Upper lobe of left lung (tissue), 6 donors: ENCODE data around the gene SLC17A3. TPM values are rescaled to one million over a fixed set of nuclear protein-coding genes. Genes with fewer than 3 reads are reported as not detected.

Source experiments
- ATAC-seq, 2 donors: fragments of 200-7000 bp; cut with Tn5 transposase; one replicate each; pipeline ENCODE4 v1.9.1; 2022; ENCODE audit warnings: mild to moderate bottlenecking in 2 of 2, moderate library complexity in 2 of 2; ENCODE audit not compliant: low FRiP score in 2 of 2
- DNase-seq, 2 donors: peaks; one replicate each; pipeline ENCODE4 v3.0.0-alpha.2; 2019 to 2020
- H3K27ac ChIP-seq, 4 donors: fragments of 200-600 bp; sonication (generic); one replicate each; pipeline ENCODE4 v1.5.1; 2016 to 2019
- H3K27me3 ChIP-seq, 4 donors: fragments of 200-600 bp; sonication (generic); one replicate each; pipeline ENCODE4 v1.5.1; 2017 to 2019
- H3K36me3 ChIP-seq, 4 donors: fragments of 200-600 bp; sonication (generic); one replicate each; pipeline ENCODE4 v1.5.1; 2016 to 2019
- H3K4me1 ChIP-seq, 4 donors: fragments of 200-600 bp; sonication (generic); one replicate each; pipeline ENCODE4 v1.5.1; 2018 to 2019
- H3K4me3 ChIP-seq, 4 donors: fragments of 200-600 bp; sonication (generic); one replicate each; pipeline ENCODE4 v1.5.1; 2017 to 2019; ENCODE audit warnings: mild to moderate bottlenecking in 2 of 4, moderate library complexity in 1 of 4
- H3K9me3 ChIP-seq, 4 donors: fragments of 200-600 bp; sonication (generic); one replicate each; pipeline ENCODE4 v1.5.1; 2018 to 2019
- EP300 ChIP-seq, 4 donors: sonication (generic); formaldehyde crosslinking; IDR thresholded peaks; one replicate each; pipeline ENCODE4 v1.5.1; 2017; ENCODE audit warnings: antibody characterized with exemption in 4 of 4, control low read depth in 2 of 4
- POLR2A ChIP-seq, 4 donors: fragments of 450-650 bp; IDR thresholded peaks; one replicate each; pipeline ENCODE4 v1.5.1; 2016 to 2017; ENCODE audit warnings: antibody characterized with exemption in 4 of 4, mild to moderate bottlenecking in 2 of 4
- POLR2AphosphoS5 ChIP-seq, 2 donors: sonication (generic); formaldehyde crosslinking; IDR thresholded peaks; one replicate each; pipeline ENCODE4 v1.5.1; 2017; ENCODE audit warnings: antibody characterized with exemption in 2 of 2
- WGBS, 2 donors: methylation state at CpG; one replicate each; pipeline ENCODE4 v1.1.5; 2017 to 2018; 5-methylcytosine and 5-hydroxymethylcytosine counted together
- total RNA-seq, 6 donors: library from RNA; depleted of rRNA in 4 of 6; stranded (reverse); fragments of >200 nt in 4 of 6; gene quantifications; one replicate each; pipeline versions ENCODE4 v1.1.0 to v1.2.1, GENCODE V29; 2016 to 2021
- TF ChIP-seq, protein P1 (sequence below), 6 experiments: fragments of 450-650 bp in 4 of 6; fragments of 200-600 bp in 2 of 6; sonication (generic) in 2 of 6; IDR thresholded peaks; one replicate each; pipeline ENCODE4 v1.5.1; 2016 to 2019; ENCODE audit warnings: antibody characterized with exemption in 6 of 6
- donor health status: DM: no; HTN: no; CAD: no; lungs with moderate emphysema.
- donor health status: DM: no; HTN: yes; CAD: no; lungs with severe emphysema.

SLC17A3 gene
- total RNA-seq, 6 donors from 2014 or later: 0.40 TPM; not detected in 5

DNA sequence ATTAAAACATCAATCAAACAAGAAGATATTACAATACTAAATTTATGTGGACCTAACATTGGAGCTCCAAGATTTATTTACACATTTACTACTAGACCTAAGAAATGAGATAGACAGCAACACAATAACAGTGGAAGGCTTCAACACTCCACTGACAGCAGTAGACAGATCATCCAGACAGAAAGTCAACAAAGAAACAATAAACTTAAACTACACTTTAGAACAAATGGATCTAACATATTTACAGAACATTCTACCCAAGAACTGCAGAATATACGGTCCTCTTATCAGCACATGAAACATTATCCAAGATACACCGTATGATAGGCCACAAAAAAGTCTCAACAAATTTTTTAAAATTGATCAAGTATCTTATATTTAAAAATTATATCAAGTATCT lies 69.2 kb downstream of the SLC17A3 start:
- no peak for TF ChIP-seq EP300 (IDR thresholded peaks at IDR 0.05)
- no peak for TF ChIP-seq POLR2AphosphoS5 (IDR thresholded peaks at IDR 0.05)
- no peak for TF ChIP-seq POLR2A (IDR thresholded peaks at IDR 0.05)
- no peak overlapping the region for H3K4me3 ChIP-seq
- no peak for ATAC-seq

GRCh38 chr6:25801436-25801835 lies 72.6 kb downstream of the SLC17A3 start:
- ATAC-seq (no peak), DNase-seq (no peak)
- TF ChIP-seq, protein P1, sequence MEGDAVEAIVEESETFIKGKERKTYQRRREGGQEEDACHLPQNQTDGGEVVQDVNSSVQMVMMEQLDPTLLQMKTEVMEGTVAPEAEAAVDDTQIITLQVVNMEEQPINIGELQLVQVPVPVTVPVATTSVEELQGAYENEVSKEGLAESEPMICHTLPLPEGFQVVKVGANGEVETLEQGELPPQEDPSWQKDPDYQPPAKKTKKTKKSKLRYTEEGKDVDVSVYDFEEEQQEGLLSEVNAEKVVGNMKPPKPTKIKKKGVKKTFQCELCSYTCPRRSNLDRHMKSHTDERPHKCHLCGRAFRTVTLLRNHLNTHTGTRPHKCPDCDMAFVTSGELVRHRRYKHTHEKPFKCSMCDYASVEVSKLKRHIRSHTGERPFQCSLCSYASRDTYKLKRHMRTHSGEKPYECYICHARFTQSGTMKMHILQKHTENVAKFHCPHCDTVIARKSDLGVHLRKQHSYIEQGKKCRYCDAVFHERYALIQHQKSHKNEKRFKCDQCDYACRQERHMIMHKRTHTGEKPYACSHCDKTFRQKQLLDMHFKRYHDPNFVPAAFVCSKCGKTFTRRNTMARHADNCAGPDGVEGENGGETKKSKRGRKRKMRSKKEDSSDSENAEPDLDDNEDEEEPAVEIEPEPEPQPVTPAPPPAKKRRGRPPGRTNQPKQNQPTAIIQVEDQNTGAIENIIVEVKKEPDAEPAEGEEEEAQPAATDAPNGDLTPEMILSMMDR (IDR thresholded peaks at IDR 0.05): no peak
- TF ChIP-seq POLR2A (IDR thresholded peaks at IDR 0.05) (no peak), POLR2AphosphoS5 (IDR thresholded peaks at IDR 0.05) (no peak), EP300 (IDR thresholded peaks at IDR 0.05) (no peak)
- H3K27me3 ChIP-seq: no peaks in the 10 kb centered on the region
- WGBS, 2 donors: 77 to 82% methylated on average over 4 of the region's 4 CpGs
- no peaks in the 10 kb centered on the region for H3K36me3 ChIP-seq
- no peak overlapping the region for H3K27ac ChIP-seq
- H3K4me1 ChIP-seq: no peaks in the 10 kb centered on the region
- H3K9me3 ChIP-seq: no peaks in the 10 kb centered on the region
- H3K4me3 ChIP-seq: no peak overlapping the region

More for the DNA sequence above, 69.2 kb downstream of the SLC17A3 start:
- no peaks in the 10 kb centered on the region for H3K9me3 ChIP-seq
- no peaks in the 10 kb centered on the region for H3K4me1 ChIP-seq
- DNase-seq: no peak
- no peaks in the 10 kb centered on the region for H3K27me3 ChIP-seq
- no peak overlapping the region for H3K27ac ChIP-seq
- 82 to 90% methylated on average over 2 of the region's 2 CpGs for WGBS, 2 donors
- H3K36me3 ChIP-seq: no peaks in the 10 kb centered on the region

Other genes starting within 250 kb of the SLC17A3 start
- under 1 TPM in 1 of 6 donors, not detected in 5; 0.24 TPM for gene SCGN, start 222.0 kb downstream of the SLC17A3 start, total RNA-seq
- not detected for gene SLC17A4, start 119.5 kb downstream of the SLC17A3 start, total RNA-seq
- gene SLC17A1, start 42.2 kb downstream of the SLC17A3 start, total RNA-seq: not detected
- gene SLC17A2, start 56.4 kb upstream of the SLC17A3 start, total RNA-seq: not detected
- 10 to 100 TPM in 5 of 6 donors, 1 to 10 TPM in 1; 9.0 to 22.0 (median 14.7) TPM for gene TRIM38, start 88.6 kb upstream of the SLC17A3 start, total RNA-seq
- gene HFE, start 213.2 kb upstream of the SLC17A3 start, total RNA-seq: 10 to 100 TPM in 2 of 6 donors, 1 to 10 TPM in 4; 3.8 to 26.2 (median 8.5) TPM